ENCODE data around the gene RSPO4.

- TF ChIP-seq FOXP2 (optimal IDR thresholded peaks at IDR 0.05; ENCODE audit: control extremely low read depth, extremely low read length, insufficient read depth) (no peak), EZH2 (IDR thresholded peaks at IDR 0.05) (no peak)
Measured at GRCh38 chr20:961768-962167, 40.3 kb downstream of the RSPO4 start.
